Hematopoietic multipotent progenitor cell (in vitro differentiated cells): ENCODE data around the gene CTAGE4. TPM values are rescaled to one million over a fixed set of nuclear protein-coding genes. Genes with fewer than 3 reads are reported as not detected.
"Not testable (repeated sequence)": the region's sequence is repeated elsewhere in the genome, so short reads cannot be mapped to it uniquely, and the experiment has no call there.

ENCODE experiments used
- DNase-seq, 3 donors: peaks; one replicate each; pipeline ENCODE4 v3.0.0-alpha.2; 2011 to 2015; ENCODE audit warnings: low read depth in 2 of 3, low spot score in 2 of 3
- total RNA-seq: library from RNA; depleted of rRNA; stranded (reverse); fragments of >200 nt; gene quantifications from one replicate; pipeline ENCODE4 v1.2.3, GENCODE V29; 2012

The CTAGE4 gene
- total RNA-seq, 1 donor, result not detected

- not testable (repeated sequence) for DNase-seq
Measured at GRCh38 chr7:144203086-144203485, 19.8 kb downstream of the CTAGE4 start.

GRCh38 chr7:144205306-144205705 is 22.0 kb downstream of the CTAGE4 start:
- not testable (repeated sequence) for DNase-seq

- not testable (repeated sequence) for DNase-seq
Measured at GRCh38 chr7:144217200-144217599, 33.9 kb downstream of the CTAGE4 start.

- DNase-seq, result peak in 1 of 3 donors; percentile 0
Measured at GRCh38 chr7:144218581-144218980, 35.3 kb downstream of the CTAGE4 start.

- DNase-seq, result not testable (repeated sequence)
Measured at GRCh38 chr7:144219149-144219548, 35.9 kb downstream of the CTAGE4 start.

GRCh38 chr7:144220531-144220930 is 37.3 kb downstream of the CTAGE4 start:
- DNase-seq, result not testable (repeated sequence)

GRCh38 chr7:144223675-144224074 is 40.4 kb downstream of the CTAGE4 start:
- DNase-seq, result not testable (repeated sequence)

- DNase-seq, result not testable (repeated sequence)
Measured at GRCh38 chr7:144226866-144227265, 43.6 kb downstream of the CTAGE4 start.

- DNase-seq, result not testable (repeated sequence)
Measured at GRCh38 chr7:144228810-144229209, 45.5 kb downstream of the CTAGE4 start.

GRCh38 chr7:144231027-144231426 is 47.8 kb downstream of the CTAGE4 start:
- not testable (repeated sequence) for DNase-seq

GRCh38 chr7:144233039-144233438 is 49.8 kb downstream of the CTAGE4 start:
- DNase-seq, result not testable (repeated sequence)

Other genes with a start within 250 kb of the CTAGE4 start
- not detected for gene OR2F2, start 248.2 kb upstream of the CTAGE4 start, total RNA-seq
- gene OR2F1, start 228.6 kb upstream of the CTAGE4 start, total RNA-seq, result not detected
- gene OR6B1, start 183.1 kb upstream of the CTAGE4 start, total RNA-seq, result under 0.01 TPM
- not detected for gene OR2A5, start 134.5 kb upstream of the CTAGE4 start, total RNA-seq
- gene OR2A25, start 113.7 kb upstream of the CTAGE4 start, total RNA-seq, result not detected
- gene OR2A12, start 97.2 kb upstream of the CTAGE4 start, total RNA-seq, result not detected
- gene OR2A2, start 73.9 kb upstream of the CTAGE4 start, total RNA-seq, result not detected
- not detected for gene OR2A14, start 60.3 kb upstream of the CTAGE4 start, total RNA-seq
- gene ARHGEF35, start 12.4 kb downstream of the CTAGE4 start, total RNA-seq, result 0.54 TPM
- under 0.01 TPM for gene OR2A42, start 56.1 kb downstream of the CTAGE4 start, total RNA-seq
- 2.7 TPM for gene OR2A7, start 81.3 kb downstream of the CTAGE4 start, total RNA-seq
- gene CTAGE8, start 85.8 kb downstream of the CTAGE4 start, total RNA-seq, result 0.81 TPM
- 0.27 TPM for gene OR2A1, start 129.0 kb downstream of the CTAGE4 start, total RNA-seq
- 4.3 TPM for gene ARHGEF5, start 171.9 kb downstream of the CTAGE4 start, total RNA-seq
- gene NOBOX, start 220.2 kb downstream of the CTAGE4 start, total RNA-seq, result not detected